Natural killer cell (primary cell): Measurements from ENCODE around the gene RD3L. TPM values are rescaled to one million over a fixed set of nuclear protein-coding genes. Genes with fewer than 3 reads are reported as not detected.

Experiments
- ATAC-seq, 3 donors: fragments of 150-1000 bp in 2 of 3; fragments of 200-7000 bp in 1 of 3; cut with Tn5 transposase; 1 replicate in 1 of 3; 2 replicates in 2 of 3; pipeline ENCODE4 v1.10.0; 2021; ENCODE audit warnings: mild to moderate bottlenecking in 2 of 3, moderate library complexity in 2 of 3
- DNase-seq, 2 donors: peaks; one replicate each; pipeline versions ENCODE4 v3.0.0 to v3.0.0-alpha.2; 2013 to 2021; ENCODE audit warnings: mixed read lengths in 1 of 2
- H3K27ac ChIP-seq: one replicate; pipeline ENCODE4 v1.5.1; 2013; ENCODE audit warnings: mild to moderate bottlenecking, low read length
- H3K27me3 ChIP-seq: one replicate; pipeline ENCODE4 v1.6.1; 2013; ENCODE audit warnings: low read length; ENCODE audit not compliant: control insufficient read depth, insufficient read depth
- H3K36me3 ChIP-seq: one replicate; pipeline ENCODE4 v1.6.1; 2013; ENCODE audit warnings: low read length; ENCODE audit not compliant: control insufficient read depth, insufficient read depth
- H3K4me1 ChIP-seq: one replicate; pipeline ENCODE4 v1.6.1; 2013; ENCODE audit warnings: low read length; ENCODE audit not compliant: control insufficient read depth, insufficient read depth
- H3K4me3 ChIP-seq: one replicate; pipeline ENCODE4 v1.5.1; 2013; ENCODE audit warnings: low read length
- H3K9me3 ChIP-seq: one replicate; pipeline ENCODE4 v1.6.1; 2013; ENCODE audit warnings: low read length; ENCODE audit not compliant: control insufficient read depth, insufficient read depth
- H3K27ac Mint-ChIP-seq, 2 donors: one replicate each; pipeline ENCODE4 v1.8.0; 2022; ENCODE audit warnings: mild to moderate bottlenecking in 2 of 2, mixed read lengths in 2 of 2, moderate library complexity in 1 of 2
- H3K27me3 Mint-ChIP-seq, 2 donors: one replicate each; pipeline ENCODE4 v1.8.0; 2022; ENCODE audit warnings: low read depth in 2 of 2, mixed read lengths in 2 of 2
- H3K36me3 Mint-ChIP-seq: one replicate; pipeline ENCODE4 v1.8.0; 2022; ENCODE audit warnings: mixed read lengths
- H3K4me1 Mint-ChIP-seq, 2 donors: one replicate each; pipeline ENCODE4 v1.8.0; 2022; ENCODE audit warnings: mixed read lengths in 2 of 2
- H3K4me3 Mint-ChIP-seq: one replicate; pipeline ENCODE4 v1.8.0; 2022; ENCODE audit warnings: mild to moderate bottlenecking, moderate library complexity, mixed read lengths
- H3K9me3 Mint-ChIP-seq, 2 donors: one replicate each; pipeline ENCODE4 v1.8.0; 2022; ENCODE audit warnings: mixed read lengths in 2 of 2
- WGBS: methylation state at CpG from one replicate; pipeline ENCODE4 v1.1.7; 2013; ENCODE audit warnings: missing lambda C conversion rate; ENCODE audit not compliant: insufficient coverage; 5-methylcytosine and 5-hydroxymethylcytosine counted together
- intact Hi-C: fragments of 100-400 bp; cut with micrococcal nuclease; formaldehyde crosslinking; loops from one replicate; pipeline ENCODE4 v1.14.2; 2022
- total RNA-seq, 4 donors: library from RNA; stranded (reverse); fragments of 120-200 nt in 1 of 4; gene quantifications; one replicate each; pipeline versions ENCODE4 v1.2.3 to v1.2.4, GENCODE V29; 2013 to 2022
- TF ChIP-seq, protein P1 (sequence below): fragments of 200-600 bp; IDR thresholded peaks from one replicate; pipeline ENCODE4 v1.8.0; 2022; ENCODE audit warnings: antibody characterized with exemption

Gene RD3L
- total RNA-seq, 3 donors from 2014 or later (not counting 1 experiment from before 2014, with no cell fraction given) = not detected

DNA sequence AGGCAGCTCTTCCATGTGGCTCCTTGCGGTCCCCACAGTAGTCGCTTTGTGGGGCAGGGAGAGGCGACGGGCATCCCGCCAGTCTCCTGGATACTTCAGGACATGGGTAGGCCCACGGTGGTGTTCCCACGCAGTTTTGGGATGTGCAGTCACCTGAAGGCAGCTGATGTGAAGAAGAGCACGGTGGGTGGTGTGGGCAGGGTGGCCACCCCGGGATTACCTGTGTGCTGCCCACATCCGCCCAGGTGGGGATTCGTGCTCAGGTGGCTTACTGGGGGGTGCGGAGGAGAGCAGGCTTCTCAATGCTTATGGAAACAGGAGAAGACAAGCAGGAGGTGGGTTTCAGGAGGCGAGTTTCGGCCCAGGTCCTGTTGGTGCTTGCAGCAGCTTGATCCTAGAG, 42.5 kb downstream of the RD3L start:
- ATAC-seq (no peak), DNase-seq (no peak)
- peaks cover 3 to 12% of the 10 kb centered on the region in 2 donors for H3K27me3 Mint-ChIP-seq
- Histone ChIP-seq H3K27me3 (no peaks in the 10 kb centered on the region), H3K4me3 (no peak overlapping the region), H3K27ac (no peak overlapping the region), H3K36me3 (no peaks in the 10 kb centered on the region), H3K4me1 (peaks cover 5% of the 10 kb centered on the region), H3K9me3 (no peaks in the 10 kb centered on the region)
- 91% methylated on average over 14 of the region's 14 CpGs for WGBS
- intact Hi-C loops = no loop called here
- no peaks in the 10 kb centered on the region for H3K4me1 Mint-ChIP-seq
- no peaks in the 10 kb centered on the region for H3K9me3 Mint-ChIP-seq
- H3K27ac Mint-ChIP-seq = no peak overlapping the region
- TF ChIP-seq, protein P1, sequence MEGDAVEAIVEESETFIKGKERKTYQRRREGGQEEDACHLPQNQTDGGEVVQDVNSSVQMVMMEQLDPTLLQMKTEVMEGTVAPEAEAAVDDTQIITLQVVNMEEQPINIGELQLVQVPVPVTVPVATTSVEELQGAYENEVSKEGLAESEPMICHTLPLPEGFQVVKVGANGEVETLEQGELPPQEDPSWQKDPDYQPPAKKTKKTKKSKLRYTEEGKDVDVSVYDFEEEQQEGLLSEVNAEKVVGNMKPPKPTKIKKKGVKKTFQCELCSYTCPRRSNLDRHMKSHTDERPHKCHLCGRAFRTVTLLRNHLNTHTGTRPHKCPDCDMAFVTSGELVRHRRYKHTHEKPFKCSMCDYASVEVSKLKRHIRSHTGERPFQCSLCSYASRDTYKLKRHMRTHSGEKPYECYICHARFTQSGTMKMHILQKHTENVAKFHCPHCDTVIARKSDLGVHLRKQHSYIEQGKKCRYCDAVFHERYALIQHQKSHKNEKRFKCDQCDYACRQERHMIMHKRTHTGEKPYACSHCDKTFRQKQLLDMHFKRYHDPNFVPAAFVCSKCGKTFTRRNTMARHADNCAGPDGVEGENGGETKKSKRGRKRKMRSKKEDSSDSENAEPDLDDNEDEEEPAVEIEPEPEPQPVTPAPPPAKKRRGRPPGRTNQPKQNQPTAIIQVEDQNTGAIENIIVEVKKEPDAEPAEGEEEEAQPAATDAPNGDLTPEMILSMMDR = no peak
- no peaks in the 10 kb centered on the region for H3K36me3 Mint-ChIP-seq
- H3K4me3 Mint-ChIP-seq = no peak overlapping the region

DNA sequence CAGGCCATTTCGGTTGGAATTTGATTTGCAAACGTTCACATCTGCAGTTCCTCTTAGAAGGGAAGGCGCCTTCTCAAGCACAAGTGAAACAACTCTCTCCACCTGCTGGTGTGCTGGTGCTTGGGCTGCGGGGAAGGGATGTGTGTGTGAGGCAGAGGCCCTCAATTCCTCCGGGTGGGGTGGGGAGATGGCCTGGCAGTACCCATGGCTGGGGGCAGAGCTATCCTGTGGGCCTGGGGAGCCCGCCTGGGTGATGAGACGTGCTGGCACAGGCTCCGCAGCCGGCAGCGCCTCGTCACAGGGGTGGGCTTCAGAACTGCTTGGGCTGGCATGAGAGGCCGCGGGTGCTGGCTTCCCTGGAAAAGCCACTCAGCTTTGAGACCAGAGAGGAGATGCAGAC, 43.0 kb downstream of the RD3L start:
- H3K27me3 Mint-ChIP-seq = peaks cover 3 to 8% of the 10 kb centered on the region in 2 donors
- no peaks in the 10 kb centered on the region for H3K36me3 ChIP-seq
- H3K27ac Mint-ChIP-seq = no peak overlapping the region
- no peaks in the 10 kb centered on the region for H3K36me3 Mint-ChIP-seq
- TF ChIP-seq, protein P1 = no peak
- no peak overlapping the region for H3K4me3 ChIP-seq
- ATAC-seq = no peak
- no peak overlapping the region for H3K4me3 Mint-ChIP-seq
- no peak for DNase-seq
- H3K27me3 ChIP-seq = no peaks in the 10 kb centered on the region
- no peak overlapping the region for H3K27ac ChIP-seq
- H3K9me3 ChIP-seq = no peaks in the 10 kb centered on the region
- H3K4me1 ChIP-seq = peaks cover 5% of the 10 kb centered on the region
- WGBS = 67% methylated on average over 12 of the region's 13 CpGs
- intact Hi-C loops = no loop called here
- H3K9me3 Mint-ChIP-seq = no peaks in the 10 kb centered on the region
- H3K4me1 Mint-ChIP-seq = no peaks in the 10 kb centered on the region

DNA sequence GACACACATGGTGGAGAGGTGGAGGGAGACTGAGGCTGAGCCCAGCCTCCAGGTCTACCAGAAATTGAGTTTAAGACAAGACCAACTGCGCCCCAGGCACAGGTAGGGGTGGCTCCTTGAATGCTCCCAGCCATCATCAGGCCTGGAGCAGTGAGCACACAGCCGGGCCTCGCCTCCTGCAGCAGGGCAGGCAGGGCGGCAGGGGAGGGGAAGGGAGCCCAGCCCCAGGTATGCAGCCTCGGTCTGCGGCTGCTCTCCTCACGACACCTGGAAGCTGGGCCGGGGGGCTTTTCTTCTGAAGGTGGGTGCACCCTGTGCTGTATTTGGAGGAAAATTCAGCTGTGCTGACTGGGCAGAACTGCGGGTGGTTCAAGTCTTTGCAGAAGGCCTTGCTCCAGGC, 43.6 kb downstream of the RD3L start:
- DNase-seq = no peak
- H3K4me1 ChIP-seq = peaks cover 5% of the 10 kb centered on the region
- no peak overlapping the region for H3K27ac ChIP-seq
- Mint-ChIP-seq H3K36me3 (no peaks in the 10 kb centered on the region), H3K27me3 (peaks cover 2% of the 10 kb centered on the region in 2 donors), H3K4me1 (no peaks in the 10 kb centered on the region), H3K27ac (no peak overlapping the region), H3K9me3 (no peaks in the 10 kb centered on the region), H3K4me3 (no peak overlapping the region)
- no peaks in the 10 kb centered on the region for H3K9me3 ChIP-seq
- ATAC-seq = no peak
- no peaks in the 10 kb centered on the region for H3K27me3 ChIP-seq
- intact Hi-C loops = no loop called here
- TF ChIP-seq, protein P1 = no peak
- no peak overlapping the region for H3K4me3 ChIP-seq
- H3K36me3 ChIP-seq = no peaks in the 10 kb centered on the region
- WGBS = 92% methylated on average over 9 of the region's 9 CpGs

DNA sequence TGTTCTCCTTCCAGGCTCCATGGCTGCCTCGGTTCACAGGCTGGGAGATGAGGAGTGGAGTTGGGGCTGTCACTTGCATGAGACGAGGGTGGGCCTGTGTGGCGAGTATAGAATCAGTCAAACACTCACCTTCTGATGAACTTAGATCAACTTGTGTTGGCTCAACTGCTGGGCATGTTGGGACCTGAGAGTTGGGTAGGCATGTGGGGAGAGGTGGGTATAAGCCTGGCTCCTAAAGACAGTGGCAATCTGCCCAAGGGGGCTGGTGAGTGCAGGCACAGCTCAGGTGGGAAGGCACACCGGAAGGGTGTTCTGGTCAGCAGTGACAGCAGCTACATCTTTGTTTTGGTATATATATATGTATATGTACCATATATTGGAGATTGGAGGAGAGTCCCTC, 44.1 kb downstream of the RD3L start:
- DNase-seq (no peak), ATAC-seq (no peak)
- Histone ChIP-seq H3K36me3 (no peaks in the 10 kb centered on the region), H3K27me3 (no peaks in the 10 kb centered on the region), H3K27ac (no peak overlapping the region), H3K9me3 (no peaks in the 10 kb centered on the region), H3K4me3 (no peak overlapping the region), H3K4me1 (peaks cover 5% of the 10 kb centered on the region)
- 80% methylated on average over 3 of the region's 4 CpGs for WGBS
- Mint-ChIP-seq H3K4me3 (no peak overlapping the region), H3K27ac (no peak overlapping the region), H3K27me3 (no peaks in the 10 kb centered on the region), H3K36me3 (no peaks in the 10 kb centered on the region), H3K4me1 (no peaks in the 10 kb centered on the region), H3K9me3 (no peaks in the 10 kb centered on the region)
- intact Hi-C loops = no loop called here
- TF ChIP-seq, protein P1 = no peak
